HG03354 (cell line): ENCODE measurements around the gene ZNRF4.
"Not testable (repeated sequence)": the region's sequence is repeated elsewhere in the genome, so short reads cannot be mapped to it uniquely, and the experiment has no call there.

Experiments
- ATAC-seq: cut with Tn5 transposase; IDR thresholded peaks from one replicate; pipeline ENCODE4 v1.9.1; 2021; ENCODE audit warnings: mild to moderate bottlenecking; ENCODE audit not compliant: unreplicated experiment, poor library complexity, severe bottlenecking

The ZNRF4 gene

GRCh38 chr19:5466814-5467291 is 11.6 kb downstream of the ZNRF4 start:
- no peak for ATAC-seq

GRCh38 chr19:5470264-5470671 is 15.1 kb downstream of the ZNRF4 start:
- ATAC-seq = no peak

GRCh38 chr19:5472286-5472685 is 17.1 kb downstream of the ZNRF4 start:
- ATAC-seq = no peak

GRCh38 chr19:5473646-5474045 is 18.4 kb downstream of the ZNRF4 start:
- ATAC-seq = no peak

- ATAC-seq = no peak
These were observed 22.4 kb downstream of the ZNRF4 start for GRCh38 chr19:5477451-5478215.

GRCh38 chr19:5478241-5478924 is 23.2 kb downstream of the ZNRF4 start:
- ATAC-seq = no peak

- no peak for ATAC-seq
These were observed 23.8 kb downstream of the ZNRF4 start for GRCh38 chr19:5478925-5479588.

GRCh38 chr19:5479958-5480357 is 24.7 kb downstream of the ZNRF4 start:
- no peak for ATAC-seq

GRCh38 chr19:5480427-5480836 is 25.2 kb downstream of the ZNRF4 start:
- ATAC-seq = no peak

- ATAC-seq = no peak
These were observed 26.7 kb downstream of the ZNRF4 start for GRCh38 chr19:5481957-5482356.

GRCh38 chr19:5484398-5485285 is 29.4 kb downstream of the ZNRF4 start:
- no peak for ATAC-seq

- ATAC-seq = no peak
These were observed 30.0 kb downstream of the ZNRF4 start for GRCh38 chr19:5485286-5485636.

GRCh38 chr19:5485658-5486057 is 30.4 kb downstream of the ZNRF4 start:
- not testable (repeated sequence) for ATAC-seq

GRCh38 chr19:5487222-5487621 is 32.0 kb downstream of the ZNRF4 start:
- ATAC-seq = no peak

- no peak for ATAC-seq
These were observed 34.3 kb downstream of the ZNRF4 start for GRCh38 chr19:5489551-5489950.

- ATAC-seq = no peak
These were observed 36.3 kb downstream of the ZNRF4 start for GRCh38 chr19:5491565-5491964.

GRCh38 chr19:5492281-5492634 is 37.0 kb downstream of the ZNRF4 start:
- no peak for ATAC-seq

- ATAC-seq = no peak
These were observed 37.6 kb downstream of the ZNRF4 start for GRCh38 chr19:5492635-5493409.

GRCh38 chr19:5494773-5495172 is 39.6 kb downstream of the ZNRF4 start:
- ATAC-seq = no peak
